H9 (cell line): ENCODE measurements around the gene B4GALT6. TPM values are rescaled to one million over a fixed set of nuclear protein-coding genes. Genes with fewer than 3 reads are reported as not detected.

Experiments
- DNase-seq: peaks from one replicate; pipeline ENCODE4 v3.0.0-alpha.2; 2017
- H2AFZ ChIP-seq: one replicate; pipeline ENCODE4 v1.6.1; 2013; ENCODE audit warnings: mild to moderate bottlenecking, low read length, control low read depth, moderate library complexity
- H2AK5ac ChIP-seq: 2 replicates; pipeline ENCODE4 v1.6.1; 2013; ENCODE audit warnings: low read length, control low read depth, mixed read lengths; ENCODE audit not compliant: insufficient read length
- H2BK120ac ChIP-seq: one replicate; pipeline ENCODE4 v1.6.1; 2013; ENCODE audit warnings: low read depth, mild to moderate bottlenecking, low read length, control low read depth, inconsistent platforms; ENCODE audit not compliant: poor library complexity, severe bottlenecking
- H2BK12ac ChIP-seq: 2 replicates; pipeline ENCODE4 v1.6.1; 2013; ENCODE audit warnings: low read length, control low read depth, mixed read lengths, low read depth; ENCODE audit not compliant: insufficient read length
- H2BK15ac ChIP-seq: 2 replicates; pipeline ENCODE4 v1.6.1; 2013; ENCODE audit warnings: low read depth, low read length, control low read depth
- H2BK20ac ChIP-seq: one replicate; pipeline ENCODE4 v1.6.1; 2013; ENCODE audit warnings: low read depth, mild to moderate bottlenecking, low read length, control low read depth, inconsistent platforms; ENCODE audit not compliant: poor library complexity, severe bottlenecking
- H2BK5ac ChIP-seq: 2 replicates; pipeline ENCODE4 v1.6.1; 2013; ENCODE audit warnings: low read length, control low read depth, mixed read lengths; ENCODE audit not compliant: insufficient read length
- H3K14ac ChIP-seq: 2 replicates; pipeline ENCODE4 v1.6.1; 2013; ENCODE audit warnings: low read length, control low read depth; ENCODE audit not compliant: insufficient read depth
- H3K18ac ChIP-seq: 2 replicates; pipeline ENCODE4 v1.6.1; 2013; ENCODE audit warnings: low read depth, mild to moderate bottlenecking, mixed read lengths, low read length, control low read depth; ENCODE audit not compliant: insufficient read length
- H3K23ac ChIP-seq: 2 replicates; pipeline ENCODE4 v1.6.1; 2013; ENCODE audit warnings: low read length, control low read depth, mixed read lengths, low read depth; ENCODE audit not compliant: insufficient read length
- H3K23me2 ChIP-seq: 2 replicates; pipeline ENCODE4 v1.6.1; 2013; ENCODE audit warnings: low read depth, mild to moderate bottlenecking, mixed read lengths, low read length, control low read depth; ENCODE audit not compliant: insufficient read length, poor library complexity, severe bottlenecking
- H3K27ac ChIP-seq: 2 replicates; pipeline ENCODE4 v1.5.1; 2013; ENCODE audit warnings: low read length, control low read depth, mixed read lengths, low read depth; ENCODE audit not compliant: insufficient read length
- H3K27me3 ChIP-seq: 2 replicates; pipeline ENCODE4 v1.6.1; 2013; ENCODE audit warnings: low read length, control low read depth, inconsistent platforms; ENCODE audit not compliant: insufficient read depth
- H3K4ac ChIP-seq: 2 replicates; pipeline ENCODE4 v1.6.1; 2013; ENCODE audit warnings: low read depth, mild to moderate bottlenecking, control low read depth, inconsistent platforms, low read length, moderate library complexity
- H3K4me1 ChIP-seq: 2 replicates; pipeline ENCODE4 v1.6.1; 2013; ENCODE audit warnings: low read length, control low read depth, inconsistent platforms; ENCODE audit not compliant: insufficient read depth
- H3K4me2 ChIP-seq: 2 replicates; pipeline ENCODE4 v1.6.1; 2013; ENCODE audit warnings: low read length, control low read depth, mixed read lengths; ENCODE audit not compliant: insufficient read length, insufficient read depth
- H3K56ac ChIP-seq: 2 replicates; pipeline ENCODE4 v1.6.1; 2013; ENCODE audit warnings: low read depth, mild to moderate bottlenecking, mixed read lengths, low read length, control low read depth; ENCODE audit not compliant: insufficient read length
- H3K79me1 ChIP-seq: 2 replicates; pipeline ENCODE4 v1.6.1; 2013; ENCODE audit warnings: low read depth, mild to moderate bottlenecking, moderate library complexity, low read length, control low read depth, inconsistent platforms; ENCODE audit not compliant: insufficient read depth, poor library complexity, severe bottlenecking
- H3K79me2 ChIP-seq: 2 replicates; pipeline ENCODE4 v1.6.1; 2013; ENCODE audit warnings: low read length, control low read depth, inconsistent platforms; ENCODE audit not compliant: insufficient read depth
- H3K9ac ChIP-seq: 2 replicates; pipeline ENCODE4 v1.6.1; 2013; ENCODE audit warnings: low read length, control low read depth, mixed read lengths; ENCODE audit not compliant: insufficient read length; ENCODE audit errors: extremely low read depth
- H3K9me3 ChIP-seq: one replicate; pipeline ENCODE4 v1.6.1; 2013; ENCODE audit warnings: low read depth, low read length, inconsistent platforms; ENCODE audit not compliant: control insufficient read depth
- H3T11ph ChIP-seq: one replicate; pipeline ENCODE4 v1.6.1; 2013; ENCODE audit warnings: mild to moderate bottlenecking, low read length, control low read depth, inconsistent platforms
- H4K20me1 ChIP-seq: one replicate; pipeline ENCODE4 v1.6.1; 2013; ENCODE audit not compliant: control insufficient read depth, insufficient read length, insufficient read depth
- H4K5ac ChIP-seq: 2 replicates; pipeline ENCODE4 v1.6.1; 2013; ENCODE audit warnings: low read depth, mild to moderate bottlenecking, mixed read lengths, low read length, control low read depth; ENCODE audit not compliant: insufficient read length
- H4K8ac ChIP-seq: replicated peaks from 2 replicates; pipeline ENCODE4 v1.6.1; 2013; ENCODE audit warnings: low read length, control low read depth, mixed read lengths, low read depth; ENCODE audit not compliant: insufficient read length
- H4K91ac ChIP-seq: 2 replicates; pipeline ENCODE4 v1.6.1; 2013; ENCODE audit warnings: low read depth, mild to moderate bottlenecking, moderate library complexity, mixed read lengths, low read length, control low read depth; ENCODE audit not compliant: insufficient read length
- H3K27ac Mint-ChIP-seq, 3 experiments: 2 replicates in 2 of 3; 3 replicates in 1 of 3; pipeline ENCODE4 v1.8.0; 2020 to 2021; ENCODE audit warnings: mixed read lengths in 3 of 3, mild to moderate bottlenecking in 1 of 3, moderate library complexity in 1 of 3
- H3K27me3 Mint-ChIP-seq: 2 replicates; pipeline ENCODE4 v1.8.0; 2021; ENCODE audit warnings: low read depth, mild to moderate bottlenecking, moderate library complexity, mixed read lengths
- H3K36me3 Mint-ChIP-seq, 3 experiments: 2 replicates in 2 of 3; 3 replicates in 1 of 3; pipeline ENCODE4 v1.8.0; 2020 to 2021; ENCODE audit warnings: low read depth in 3 of 3, mixed read lengths in 3 of 3; ENCODE audit not compliant: insufficient read depth in 1 of 3
- H3K4me1 Mint-ChIP-seq, 2 experiments: 2 replicates each; pipeline ENCODE4 v1.8.0; 2020; ENCODE audit warnings: mixed read lengths in 2 of 2
- H3K4me3 Mint-ChIP-seq, 2 experiments: 2 replicates in 1 of 2; 3 replicates in 1 of 2; pipeline ENCODE4 v1.8.0; 2020 to 2021; ENCODE audit warnings: mild to moderate bottlenecking in 2 of 2, mixed read lengths in 2 of 2, moderate library complexity in 1 of 2
- H3K9me3 Mint-ChIP-seq, 2 experiments: 2 replicates in 1 of 2; 3 replicates in 1 of 2; pipeline ENCODE4 v1.8.0; 2020; ENCODE audit warnings: mild to moderate bottlenecking in 2 of 2, mixed read lengths in 2 of 2, moderate library complexity in 1 of 2
- WGBS: extraction: QIAGEN DNeasy Blood & Tissue Kit; methylation state at CpG from one replicate; pipeline ENCODE4 v1.1.7; 2013; ENCODE audit warnings: missing lambda C conversion rate, low lambda C conversion rate, mixed read lengths; ENCODE audit not compliant: insufficient read length; ENCODE audit errors: extremely low coverage; 5-methylcytosine and 5-hydroxymethylcytosine counted together
- total RNA-seq: library from RNA; stranded (reverse); gene quantifications from 2 replicates; pipeline ENCODE4 v1.2.1, GENCODE V29; 2021
- TF ChIP-seq, protein P1 (sequence below): fragments of 200-600 bp; sonication (generic); conservative IDR thresholded peaks from 3 replicates; pipeline ENCODE4 v1.8.0; 2021; ENCODE audit warnings: antibody characterized with exemption, mild to moderate bottlenecking

Gene B4GALT6
- total RNA-seq, 1 experiment from 2014 or later: 34.1 TPM

DNA sequence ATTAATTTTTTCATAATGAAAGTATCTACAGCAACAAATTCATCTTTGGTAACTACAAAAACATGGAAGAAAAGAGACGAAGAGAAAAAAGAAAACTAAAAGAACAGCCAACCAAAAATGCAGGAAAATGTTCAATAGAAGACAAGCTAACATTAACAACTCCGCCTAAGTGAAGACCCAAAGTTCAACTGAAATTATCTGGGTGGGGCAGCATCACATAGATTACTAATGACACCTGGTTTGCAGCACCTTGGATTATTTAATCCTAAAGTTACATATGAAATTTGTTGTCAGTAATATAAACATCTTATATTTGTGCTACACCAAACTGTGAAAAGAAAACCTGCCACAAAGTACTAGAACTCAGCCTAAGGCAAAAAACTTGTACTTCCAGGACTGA lies 14.8 kb downstream of the B4GALT6 start:
- H3K79me2 ChIP-seq: peaks cover 4% of the 10 kb centered on the region; the same call in 1 of the 2 replicates
- no peak overlapping the region for H3K14ac ChIP-seq
- H3K9ac ChIP-seq: no peak overlapping the region
- H3K4ac ChIP-seq: no peak overlapping the region
- Mint-ChIP-seq H3K4me3 (no peak overlapping the region), H3K27ac (0 out of 7 replicates have a peak overlapping the region, but pooled peaks of 1 of the 3 experiments have one; percentile 58), H3K9me3 (no peaks in the 10 kb centered on the region), H3K27me3 (no peaks in the 10 kb centered on the region), H3K4me1 (peaks cover 3 to 8% of the 10 kb centered on the region in 2 experiments), H3K36me3 (peaks cover 7 to 12% (median 7%) of the 10 kb centered on the region in 3 experiments)
- H4K20me1 ChIP-seq: no peaks in the 10 kb centered on the region
- H3K4me2 ChIP-seq: no peak overlapping the region
- peaks cover 8% of the 10 kb centered on the region for H3K4me1 ChIP-seq
- H4K8ac ChIP-seq: no peak overlapping the region
- no peaks in the 10 kb centered on the region for H3K27me3 ChIP-seq
- H4K91ac ChIP-seq: no peak overlapping the region
- H3K9me3 ChIP-seq: no peaks in the 10 kb centered on the region
- H3K23me2 ChIP-seq: no peaks in the 10 kb centered on the region
- DNase-seq: no peak
- no peak overlapping the region for H3K27ac ChIP-seq
- TF ChIP-seq, protein P1, sequence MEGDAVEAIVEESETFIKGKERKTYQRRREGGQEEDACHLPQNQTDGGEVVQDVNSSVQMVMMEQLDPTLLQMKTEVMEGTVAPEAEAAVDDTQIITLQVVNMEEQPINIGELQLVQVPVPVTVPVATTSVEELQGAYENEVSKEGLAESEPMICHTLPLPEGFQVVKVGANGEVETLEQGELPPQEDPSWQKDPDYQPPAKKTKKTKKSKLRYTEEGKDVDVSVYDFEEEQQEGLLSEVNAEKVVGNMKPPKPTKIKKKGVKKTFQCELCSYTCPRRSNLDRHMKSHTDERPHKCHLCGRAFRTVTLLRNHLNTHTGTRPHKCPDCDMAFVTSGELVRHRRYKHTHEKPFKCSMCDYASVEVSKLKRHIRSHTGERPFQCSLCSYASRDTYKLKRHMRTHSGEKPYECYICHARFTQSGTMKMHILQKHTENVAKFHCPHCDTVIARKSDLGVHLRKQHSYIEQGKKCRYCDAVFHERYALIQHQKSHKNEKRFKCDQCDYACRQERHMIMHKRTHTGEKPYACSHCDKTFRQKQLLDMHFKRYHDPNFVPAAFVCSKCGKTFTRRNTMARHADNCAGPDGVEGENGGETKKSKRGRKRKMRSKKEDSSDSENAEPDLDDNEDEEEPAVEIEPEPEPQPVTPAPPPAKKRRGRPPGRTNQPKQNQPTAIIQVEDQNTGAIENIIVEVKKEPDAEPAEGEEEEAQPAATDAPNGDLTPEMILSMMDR: no peak
- H2BK12ac ChIP-seq: no peak overlapping the region
- H2BK120ac ChIP-seq: no peak overlapping the region
- H2AFZ ChIP-seq: no peak overlapping the region
- no peak overlapping the region for H4K5ac ChIP-seq
- H2AK5ac ChIP-seq: no peak overlapping the region
- H2BK15ac ChIP-seq: no peak overlapping the region
- H2BK5ac ChIP-seq: no peak overlapping the region
- no peak overlapping the region for H2BK20ac ChIP-seq
- no peak overlapping the region for H3K23ac ChIP-seq
- no peak overlapping the region for H3K18ac ChIP-seq
- H3T11ph ChIP-seq: no peak overlapping the region
- peaks cover 5% of the 10 kb centered on the region for H3K79me1 ChIP-seq
- no peak overlapping the region for H3K56ac ChIP-seq
- WGBS: no CpG with 5 or more reads among the region's 2 CpGs
